Osteocyte (in vitro differentiated cells): ENCODE data around the gene LGMN. TPM values are rescaled to one million over a fixed set of nuclear protein-coding genes. Genes with fewer than 3 reads are reported as not detected.

ENCODE experiments used
- DNase-seq: peaks from one replicate; pipeline ENCODE4 v3.0.0; 2021; ENCODE audit warnings: mixed read lengths; ENCODE audit not compliant: unreplicated experiment; ENCODE audit errors: extremely low spot score
- H3K27ac Mint-ChIP-seq: one replicate; pipeline ENCODE4 v1.8.0; 2021; ENCODE audit warnings: mild to moderate bottlenecking, mixed read lengths; ENCODE audit not compliant: unreplicated experiment
- H3K27me3 Mint-ChIP-seq: one replicate; pipeline ENCODE4 v1.8.0; 2021; ENCODE audit warnings: mixed read lengths; ENCODE audit not compliant: unreplicated experiment
- H3K36me3 Mint-ChIP-seq: one replicate; pipeline ENCODE4 v1.8.0; 2021; ENCODE audit warnings: mixed read lengths; ENCODE audit not compliant: unreplicated experiment
- H3K4me1 Mint-ChIP-seq: one replicate; pipeline ENCODE4 v1.8.0; 2021; ENCODE audit warnings: mixed read lengths; ENCODE audit not compliant: unreplicated experiment
- H3K4me3 Mint-ChIP-seq: one replicate; pipeline ENCODE4 v1.8.0; 2021; ENCODE audit warnings: mild to moderate bottlenecking, moderate library complexity, mixed read lengths; ENCODE audit not compliant: unreplicated experiment
- H3K9me3 Mint-ChIP-seq: one replicate; pipeline ENCODE4 v1.8.0; 2021; ENCODE audit warnings: mixed read lengths; ENCODE audit not compliant: unreplicated experiment
- total RNA-seq: library from RNA; stranded (reverse); gene quantifications from 2 replicates; pipeline ENCODE4 v1.2.1, GENCODE V29; 2021
- TF ChIP-seq, protein P1 (sequence below): fragments of 200-600 bp; sonication (generic); IDR thresholded peaks from 2 replicates; pipeline ENCODE4 v1.5.0; 2021; ENCODE audit warnings: antibody characterized with exemption, mild to moderate bottlenecking, moderate library complexity

LGMN gene
- total RNA-seq, 1 donor from 2014 or later = 66.3 TPM

DNA sequence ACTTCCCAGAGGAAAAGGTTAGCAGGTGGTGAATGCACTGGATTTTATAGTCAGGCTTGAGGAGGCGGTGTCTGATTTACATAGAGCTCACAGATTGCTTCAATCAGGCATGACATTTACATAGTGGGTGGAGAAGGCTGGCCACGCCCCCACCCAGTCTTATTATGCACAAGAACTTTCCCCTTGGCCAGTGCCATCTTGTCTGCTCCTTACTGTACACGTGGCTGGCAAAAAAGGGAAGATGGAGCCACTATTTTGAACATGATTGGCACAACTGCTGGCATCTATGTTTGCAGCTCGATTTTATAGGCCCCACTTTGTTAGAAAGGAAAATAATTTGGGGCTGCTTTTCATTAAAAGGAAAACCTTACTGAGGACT is 10.9 kb upstream of the LGMN start:
- peaks cover 13% of the 10 kb centered on the region for H3K27me3 Mint-ChIP-seq
- H3K36me3 Mint-ChIP-seq = no peaks in the 10 kb centered on the region
- DNase-seq = no peak
- no peaks in the 10 kb centered on the region for H3K4me1 Mint-ChIP-seq
- H3K27ac Mint-ChIP-seq = no peak overlapping the region
- H3K4me3 Mint-ChIP-seq = no peak overlapping the region
- H3K9me3 Mint-ChIP-seq = no peaks in the 10 kb centered on the region
- TF ChIP-seq, protein P1, sequence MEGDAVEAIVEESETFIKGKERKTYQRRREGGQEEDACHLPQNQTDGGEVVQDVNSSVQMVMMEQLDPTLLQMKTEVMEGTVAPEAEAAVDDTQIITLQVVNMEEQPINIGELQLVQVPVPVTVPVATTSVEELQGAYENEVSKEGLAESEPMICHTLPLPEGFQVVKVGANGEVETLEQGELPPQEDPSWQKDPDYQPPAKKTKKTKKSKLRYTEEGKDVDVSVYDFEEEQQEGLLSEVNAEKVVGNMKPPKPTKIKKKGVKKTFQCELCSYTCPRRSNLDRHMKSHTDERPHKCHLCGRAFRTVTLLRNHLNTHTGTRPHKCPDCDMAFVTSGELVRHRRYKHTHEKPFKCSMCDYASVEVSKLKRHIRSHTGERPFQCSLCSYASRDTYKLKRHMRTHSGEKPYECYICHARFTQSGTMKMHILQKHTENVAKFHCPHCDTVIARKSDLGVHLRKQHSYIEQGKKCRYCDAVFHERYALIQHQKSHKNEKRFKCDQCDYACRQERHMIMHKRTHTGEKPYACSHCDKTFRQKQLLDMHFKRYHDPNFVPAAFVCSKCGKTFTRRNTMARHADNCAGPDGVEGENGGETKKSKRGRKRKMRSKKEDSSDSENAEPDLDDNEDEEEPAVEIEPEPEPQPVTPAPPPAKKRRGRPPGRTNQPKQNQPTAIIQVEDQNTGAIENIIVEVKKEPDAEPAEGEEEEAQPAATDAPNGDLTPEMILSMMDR = no peak

DNA sequence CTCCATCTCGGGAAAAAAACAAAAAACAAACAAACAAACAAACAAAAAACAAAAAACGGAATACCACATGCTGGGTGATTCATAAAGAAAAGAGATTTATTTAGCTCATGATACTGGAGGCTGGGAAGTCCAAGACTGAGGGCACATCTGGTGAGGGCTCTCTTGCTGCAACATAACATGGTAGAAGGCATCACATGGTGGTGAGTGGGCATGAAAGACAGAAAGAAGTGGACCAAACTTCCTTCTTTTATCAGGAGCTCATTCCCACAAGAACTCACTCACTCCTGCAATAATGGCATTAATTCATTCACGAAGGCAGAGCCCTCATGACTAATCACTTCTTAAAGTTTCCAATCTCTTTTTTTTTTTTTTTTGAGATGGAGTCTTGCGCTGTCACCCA is 8.0 kb upstream of the LGMN start:
- Mint-ChIP-seq H3K4me3 (no peak overlapping the region), H3K27ac (no peak overlapping the region), H3K27me3 (peaks cover 4% of the 10 kb centered on the region), H3K4me1 (no peaks in the 10 kb centered on the region), H3K9me3 (no peaks in the 10 kb centered on the region), H3K36me3 (no peaks in the 10 kb centered on the region)
- DNase-seq = no peak
- TF ChIP-seq, protein P1 = no peak

DNA sequence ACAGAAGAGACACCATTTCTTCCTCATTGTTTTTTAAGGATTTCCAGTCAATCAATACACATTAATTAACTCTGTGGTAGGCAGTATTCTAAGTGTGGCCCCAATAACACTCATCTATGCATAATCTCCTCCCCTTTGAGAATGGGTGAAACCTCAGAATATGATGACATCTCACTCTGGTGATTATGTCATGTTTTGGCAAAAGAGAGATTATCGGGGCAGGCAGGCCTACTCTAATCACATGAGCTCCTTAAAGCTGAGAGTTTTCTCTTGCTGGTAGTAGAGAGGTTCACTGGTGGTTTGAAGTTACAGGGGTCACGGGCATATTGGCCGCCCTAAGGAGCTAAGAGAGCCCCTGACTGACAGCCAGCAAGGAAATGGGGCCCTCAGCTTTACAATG is 7.1 kb upstream of the LGMN start:
- Mint-ChIP-seq H3K4me3 (no peak overlapping the region), H3K9me3 (no peaks in the 10 kb centered on the region), H3K27ac (no peak overlapping the region), H3K36me3 (no peaks in the 10 kb centered on the region), H3K4me1 (no peaks in the 10 kb centered on the region), H3K27me3 (peaks cover 4% of the 10 kb centered on the region)
- TF ChIP-seq, protein P1 = no peak
- no peak for DNase-seq

DNA sequence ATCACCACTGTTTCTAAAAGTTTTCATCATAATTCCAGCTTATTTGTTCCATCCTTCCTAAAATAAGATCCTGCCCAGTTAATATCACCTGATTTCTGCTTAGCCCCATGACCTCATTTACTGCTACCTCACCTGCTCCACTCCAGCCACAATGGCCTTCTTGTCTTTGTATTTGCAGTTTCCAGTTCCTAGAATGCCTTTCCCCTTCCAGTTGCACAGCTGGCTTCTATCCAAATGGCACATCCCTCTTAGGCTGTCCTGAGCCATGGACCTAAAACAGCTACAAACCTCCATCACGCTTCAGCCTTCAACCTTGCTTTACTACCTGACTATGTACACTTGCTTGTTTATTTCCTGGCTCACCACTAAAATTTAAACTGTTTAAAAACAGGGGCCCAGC is 6.5 kb upstream of the LGMN start:
- no peaks in the 10 kb centered on the region for H3K4me1 Mint-ChIP-seq

DNA sequence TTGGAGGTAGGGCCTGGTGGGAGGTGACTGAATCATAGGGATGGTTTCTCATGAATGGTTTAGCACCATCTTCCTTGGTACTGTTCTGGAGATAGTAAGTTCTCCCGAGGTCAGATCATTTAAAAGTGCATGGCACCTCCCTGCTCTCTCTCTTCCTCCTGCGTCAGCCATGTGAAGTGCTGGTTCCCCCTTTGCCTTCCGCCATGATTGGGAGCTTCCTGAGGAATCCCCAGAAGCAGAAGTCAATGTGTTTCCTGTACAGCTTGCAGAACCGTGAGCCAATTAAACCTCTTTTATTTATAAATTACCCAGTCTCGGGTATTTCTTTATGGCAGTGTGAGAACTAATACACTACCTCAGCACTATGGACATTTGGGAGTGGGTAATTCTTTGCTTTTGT is 4.8 kb upstream of the LGMN start:
- no peak overlapping the region for H3K4me3 Mint-ChIP-seq
- no peak overlapping the region for H3K27ac Mint-ChIP-seq
- DNase-seq = no peak
- H3K27me3 Mint-ChIP-seq = peaks cover 4% of the 10 kb centered on the region
- no peaks in the 10 kb centered on the region for H3K9me3 Mint-ChIP-seq
- peaks cover 6% of the 10 kb centered on the region for H3K4me1 Mint-ChIP-seq
- TF ChIP-seq, protein P1 = no peak
- H3K36me3 Mint-ChIP-seq = no peaks in the 10 kb centered on the region

More for the DNA sequence above, 6.5 kb upstream of the LGMN start:
- Mint-ChIP-seq H3K27me3 (peaks cover 4% of the 10 kb centered on the region), H3K27ac (no peak overlapping the region), H3K36me3 (no peaks in the 10 kb centered on the region), H3K4me3 (no peak overlapping the region), H3K9me3 (no peaks in the 10 kb centered on the region)
- DNase-seq = no peak
- TF ChIP-seq, protein P1 = no peak
